ENCODE data around the gene SAXO1. TPM values are rescaled to one million over a fixed set of nuclear protein-coding genes. Genes with fewer than 3 reads are reported as not detected.

The SAXO1 gene
- total and polyA plus RNA-seq, 2 experiments from 2014 or later: 0.02 TPM; not detected in 1

DNA sequence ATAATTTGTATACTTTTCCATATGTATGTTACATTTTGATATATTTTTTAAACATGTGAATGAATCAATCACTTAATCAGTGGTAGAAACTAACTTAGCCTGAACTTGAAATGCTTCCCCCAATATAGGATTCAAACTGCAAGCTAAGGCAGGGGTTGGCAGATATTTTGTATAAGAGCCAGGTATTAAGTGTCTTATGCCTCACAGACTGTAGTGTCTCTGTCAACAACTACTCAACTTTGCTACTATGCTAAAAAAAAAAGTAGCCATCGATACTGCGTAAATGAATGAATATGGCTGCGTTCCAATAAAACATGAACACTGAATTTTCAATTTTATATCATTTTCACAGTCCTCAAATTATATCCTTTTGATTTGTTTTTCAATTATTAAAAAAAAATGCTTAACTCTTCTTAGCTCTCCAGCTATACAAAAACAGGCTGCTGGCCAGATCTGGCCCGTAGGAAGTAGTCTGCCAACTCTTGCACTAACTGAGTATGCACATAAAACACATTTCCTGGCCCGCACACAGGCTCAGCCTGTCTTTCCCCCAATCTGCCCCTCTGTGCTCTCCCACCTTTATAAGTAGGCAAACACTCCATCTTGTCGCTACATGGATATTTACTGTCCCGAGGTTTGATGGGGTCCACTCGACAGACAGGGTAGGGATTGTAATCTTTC, 91.8 kb downstream of the SAXO1 start (continued):
- TF ChIP-seq ETS1 (IDR thresholded peaks at IDR 0.05) (no peak), NANOG (IDR thresholded peaks at IDR 0.05; ENCODE audit: borderline replicate concordance) (no peak)

GRCh38 chr9:18939943-18940342, 93.1 kb downstream of the SAXO1 start:
- TF ChIP-seq ETS1 (IDR thresholded peaks at IDR 0.05): no peak
- TF ChIP-seq, protein P1, sequence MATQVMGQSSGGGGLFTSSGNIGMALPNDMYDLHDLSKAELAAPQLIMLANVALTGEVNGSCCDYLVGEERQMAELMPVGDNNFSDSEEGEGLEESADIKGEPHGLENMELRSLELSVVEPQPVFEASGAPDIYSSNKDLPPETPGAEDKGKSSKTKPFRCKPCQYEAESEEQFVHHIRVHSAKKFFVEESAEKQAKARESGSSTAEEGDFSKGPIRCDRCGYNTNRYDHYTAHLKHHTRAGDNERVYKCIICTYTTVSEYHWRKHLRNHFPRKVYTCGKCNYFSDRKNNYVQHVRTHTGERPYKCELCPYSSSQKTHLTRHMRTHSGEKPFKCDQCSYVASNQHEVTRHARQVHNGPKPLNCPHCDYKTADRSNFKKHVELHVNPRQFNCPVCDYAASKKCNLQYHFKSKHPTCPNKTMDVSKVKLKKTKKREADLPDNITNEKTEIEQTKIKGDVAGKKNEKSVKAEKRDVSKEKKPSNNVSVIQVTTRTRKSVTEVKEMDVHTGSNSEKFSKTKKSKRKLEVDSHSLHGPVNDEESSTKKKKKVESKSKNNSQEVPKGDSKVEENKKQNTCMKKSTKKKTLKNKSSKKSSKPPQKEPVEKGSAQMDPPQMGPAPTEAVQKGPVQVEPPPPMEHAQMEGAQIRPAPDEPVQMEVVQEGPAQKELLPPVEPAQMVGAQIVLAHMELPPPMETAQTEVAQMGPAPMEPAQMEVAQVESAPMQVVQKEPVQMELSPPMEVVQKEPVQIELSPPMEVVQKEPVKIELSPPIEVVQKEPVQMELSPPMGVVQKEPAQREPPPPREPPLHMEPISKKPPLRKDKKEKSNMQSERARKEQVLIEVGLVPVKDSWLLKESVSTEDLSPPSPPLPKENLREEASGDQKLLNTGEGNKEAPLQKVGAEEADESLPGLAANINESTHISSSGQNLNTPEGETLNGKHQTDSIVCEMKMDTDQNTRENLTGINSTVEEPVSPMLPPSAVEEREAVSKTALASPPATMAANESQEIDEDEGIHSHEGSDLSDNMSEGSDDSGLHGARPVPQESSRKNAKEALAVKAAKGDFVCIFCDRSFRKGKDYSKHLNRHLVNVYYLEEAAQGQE (IDR thresholded peaks at IDR 0.05; ENCODE audit: unreplicated experiment): no peak
- TF ChIP-seq NANOG (IDR thresholded peaks at IDR 0.05; ENCODE audit: borderline replicate concordance): no peak
- no peak for TF ChIP-seq EZH2phosphoT487 (IDR thresholded peaks at IDR 0.05; ENCODE audit: unreplicated experiment)
- no peak for TF ChIP-seq ZNF114 (CRISPR knock-in tag; IDR thresholded peaks at IDR 0.05)
- no peak for TF ChIP-seq POLR2AphosphoS5 (IDR thresholded peaks at IDR 0.05; ENCODE audit: low read depth)
- no peak overlapping the region for H2AFZ ChIP-seq
- H3K4me2 ChIP-seq: no peak overlapping the region
- no peak for DNase-seq (ENCODE audit: low spot score)
- no peaks in the 10 kb centered on the region for H3K4me1 ChIP-seq (ENCODE audit: insufficient read depth)
- H3K9me2 ChIP-seq (ENCODE audit: insufficient read depth): peaks cover 1% of the 10 kb centered on the region; the same call in 1 of the 2 replicates
- no peaks in the 10 kb centered on the region for H3F3A ChIP-seq (replicated peaks; ENCODE audit: low read depth)
- Mint-ChIP-seq H3K27ac (no peak overlapping the region), H3K36me3 (ENCODE audit: low read depth) (no peaks in the 10 kb centered on the region), H3K9me3 (no peaks in the 10 kb centered on the region), H3K4me1 (peaks cover 5% of the 10 kb centered on the region), H3K4me3 (no peak overlapping the region), H3K27me3 (ENCODE audit: insufficient read depth, low read depth, poor library complexity) (peaks cover 2% of the 10 kb centered on the region)
- no peak overlapping the region for H3K4me3 ChIP-seq
- no peak for ATAC-seq
- H3K79me2 ChIP-seq (replicated peaks; ENCODE audit: insufficient read depth): no peaks in the 10 kb centered on the region
- no peaks in the 10 kb centered on the region for H3K36me3 ChIP-seq (ENCODE audit: insufficient read depth)
- H3K27me3 ChIP-seq (ENCODE audit: insufficient read depth): no peaks in the 10 kb centered on the region
- no peak overlapping the region for H3K27ac ChIP-seq (ENCODE audit: low read depth)
- no peaks in the 10 kb centered on the region for H4K20me1 ChIP-seq (replicated peaks; ENCODE audit: insufficient read depth)

Data from GM23338 (cell line).